Germinal center (tissue), 1 donor: ENCODE data around the gene TTC7B.
A peak's percentile ranks its signal among the peaks of the same experiment; 100 is the strongest.

Experiments
- DNase-seq: peaks from one replicate; pipeline ENCODE4 v3.0.0; 2012; ENCODE audit warnings: mixed read lengths, low spot score

The TTC7B gene

GRCh38 chr14:90703841-90704737 lies 112.1 kb downstream of the TTC7B start:
- DNase-seq: no peak

DNA sequence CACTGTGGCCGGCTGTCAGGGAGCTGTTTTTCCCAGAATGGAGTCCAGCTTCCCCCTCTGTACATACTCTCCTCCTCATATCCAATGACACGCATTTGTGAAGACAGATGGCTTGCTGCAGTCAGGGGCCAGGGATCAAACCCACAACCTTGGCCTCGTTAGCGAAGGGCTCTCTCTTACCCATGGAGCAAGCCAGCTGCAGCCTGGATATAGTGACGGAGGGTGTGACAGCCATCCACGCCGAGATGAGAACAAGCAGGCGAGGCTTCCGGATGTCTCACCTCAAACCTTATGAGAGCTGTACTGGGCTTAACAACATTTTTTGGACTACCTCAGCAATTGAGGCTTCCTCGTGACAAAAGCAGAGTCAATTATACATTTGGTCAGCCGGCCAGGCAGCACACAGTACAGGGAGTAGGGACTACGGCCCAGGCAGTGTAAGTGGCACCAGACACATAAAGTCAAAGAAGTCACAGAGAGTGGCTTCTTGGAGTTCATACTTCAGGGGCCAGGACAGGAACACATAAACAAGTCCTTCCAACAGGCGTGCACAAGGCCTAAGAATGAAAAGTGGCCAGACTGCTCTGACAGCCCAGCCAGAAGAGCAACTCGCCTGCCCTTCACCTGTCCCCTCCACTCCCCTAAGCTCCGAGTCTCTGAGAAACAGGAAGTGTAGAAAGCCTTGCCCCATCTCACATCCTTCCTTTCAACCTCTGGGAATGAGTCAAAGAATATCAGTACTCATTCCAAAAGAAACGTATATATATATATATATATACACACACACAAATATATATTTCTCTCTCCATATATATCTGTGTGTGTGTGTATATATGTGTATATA lies 115.1 kb downstream of the TTC7B start:
- no peak for DNase-seq

GRCh38 chr14:90699016-90699415 lies 117.2 kb downstream of the TTC7B start:
- DNase-seq: no peak

DNA sequence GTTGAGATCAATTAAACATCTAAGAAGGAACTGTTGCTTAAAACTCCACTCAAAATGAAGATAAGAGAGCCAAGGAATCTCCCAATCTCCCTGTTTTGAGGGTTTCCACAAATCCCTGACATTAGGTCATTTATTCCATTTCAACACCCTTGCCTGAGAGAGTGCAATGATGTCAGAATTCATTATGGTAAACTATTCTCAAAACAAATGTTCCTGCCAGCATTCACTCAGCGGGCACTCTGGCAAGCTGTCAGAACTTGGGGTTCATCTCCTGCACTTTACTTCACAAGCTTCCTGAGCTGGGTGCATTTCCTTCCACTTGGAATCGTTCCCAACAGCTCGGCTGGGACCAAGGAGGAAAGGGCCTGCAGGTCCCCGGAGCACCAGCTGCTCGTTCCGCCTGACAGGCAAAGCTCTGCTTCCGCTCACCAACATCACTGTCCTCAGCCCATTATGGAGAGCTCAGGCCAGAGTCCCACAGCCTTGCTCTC lies 117.8 kb downstream of the TTC7B start:
- no peak for DNase-seq

GRCh38 chr14:90697577-90698206 lies 118.5 kb downstream of the TTC7B start:
- peak; percentile 74 for DNase-seq

- no peak for DNase-seq
Observed at GRCh38 chr14:90697132-90697531, 119.1 kb downstream of the TTC7B start.

DNA sequence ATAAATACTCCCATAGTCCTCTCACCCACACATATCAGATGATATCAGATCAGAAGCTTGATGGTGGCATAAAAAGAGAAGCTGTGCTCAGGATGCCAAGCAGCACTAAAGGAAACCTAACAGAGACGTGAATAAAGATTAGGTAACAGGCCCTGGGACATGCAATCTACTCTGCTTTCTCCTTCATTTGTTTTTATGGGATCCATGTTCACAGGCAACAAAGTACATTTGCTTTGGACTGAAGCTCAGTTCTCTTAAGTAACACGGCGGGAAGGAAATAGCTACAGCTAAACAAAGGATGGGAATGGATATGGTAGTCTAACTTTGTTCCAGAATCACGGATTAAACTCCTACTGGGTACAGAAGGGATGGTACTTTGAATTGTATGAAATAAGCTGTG lies 119.5 kb downstream of the TTC7B start:
- DNase-seq: no peak

DNA sequence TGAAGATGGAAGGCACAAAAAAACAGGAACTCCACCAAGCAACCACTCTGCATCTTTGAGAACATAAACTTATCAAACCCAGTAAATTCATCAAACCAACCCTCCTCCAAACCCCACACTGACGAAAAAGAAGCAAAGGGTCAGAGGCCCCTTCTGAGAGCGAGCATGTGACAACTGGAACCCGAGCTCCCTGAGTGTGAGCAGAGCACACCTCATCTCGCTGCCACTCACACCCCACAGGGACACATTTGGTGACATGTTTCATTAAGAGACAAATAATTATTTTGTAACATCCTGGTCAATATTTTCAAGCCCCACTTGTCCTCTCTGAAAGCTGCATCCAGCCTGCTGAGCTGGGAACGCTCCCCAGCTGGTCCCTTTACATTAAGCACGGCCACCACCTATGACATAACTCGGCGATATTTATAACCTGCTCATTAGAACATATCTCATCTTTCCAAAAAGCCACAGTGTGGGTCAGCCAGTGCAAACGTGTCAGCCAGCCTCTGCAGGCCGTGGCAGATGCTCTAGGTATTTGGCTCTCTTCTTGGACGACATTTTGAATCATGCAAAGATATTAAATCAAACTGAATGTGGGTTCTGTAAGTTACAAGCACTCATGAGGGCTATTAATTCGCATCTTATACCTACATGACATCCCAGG lies 120.1 kb downstream of the TTC7B start:
- no peak for DNase-seq

DNA sequence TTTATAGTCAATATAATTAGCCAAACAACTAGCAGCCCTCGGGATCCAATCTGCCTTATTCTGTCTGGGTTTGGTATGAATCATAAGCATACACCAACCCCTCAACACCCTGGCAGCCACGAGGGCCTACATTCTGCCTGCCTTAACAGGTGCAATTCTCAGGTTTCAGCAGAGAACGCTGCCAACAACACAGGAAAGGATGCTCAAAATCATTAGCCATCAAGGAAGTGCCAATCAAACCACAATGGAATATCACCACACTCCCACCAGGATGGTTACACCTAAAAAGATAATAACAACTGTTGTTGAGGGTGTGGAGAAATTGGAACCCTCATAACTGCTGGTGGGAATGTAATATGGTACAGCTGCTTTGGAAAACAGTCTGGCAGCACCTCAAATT lies 122.8 kb downstream of the TTC7B start:
- no peak for DNase-seq

- no peak for DNase-seq
Observed at GRCh38 chr14:90692826-90693225, 123.4 kb downstream of the TTC7B start.

DNA sequence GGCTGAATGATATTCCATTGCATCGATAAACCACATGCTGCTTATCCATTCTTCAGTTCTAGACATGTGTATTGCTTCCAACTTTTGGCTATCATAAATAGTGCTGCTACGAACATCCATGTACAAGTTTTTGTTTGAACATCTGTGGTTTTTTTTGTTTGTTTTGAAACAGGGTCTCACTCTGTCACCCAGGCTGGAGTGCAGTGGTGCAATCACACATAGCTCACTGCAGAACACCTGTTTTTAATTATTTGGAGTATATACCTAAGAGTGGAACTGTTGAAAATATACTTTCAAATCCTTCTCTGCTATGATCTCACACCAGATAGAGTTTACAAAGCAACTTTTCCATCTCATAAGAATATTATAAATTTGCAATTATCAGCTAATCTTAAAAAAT lies 124.2 kb downstream of the TTC7B start:
- DNase-seq: no peak

DNA sequence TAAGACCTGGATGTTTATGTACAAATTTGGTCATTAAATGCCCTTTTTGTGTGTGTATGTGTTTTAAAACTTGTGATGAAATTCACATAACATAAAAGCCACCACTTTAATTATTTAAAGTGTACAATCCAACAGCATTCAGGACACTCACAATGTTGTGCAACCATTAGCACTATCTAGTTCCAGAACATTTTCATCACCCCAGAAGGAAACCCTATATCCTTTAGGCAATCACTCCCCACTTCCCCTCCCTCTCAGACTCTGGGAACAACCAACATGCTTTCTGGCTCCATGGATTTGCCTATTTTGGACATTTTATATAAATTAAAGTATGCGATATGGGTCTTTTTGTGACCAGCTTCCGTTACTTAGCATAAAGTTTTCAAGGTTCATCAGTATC lies 124.6 kb downstream of the TTC7B start:
- DNase-seq: no peak

DNA sequence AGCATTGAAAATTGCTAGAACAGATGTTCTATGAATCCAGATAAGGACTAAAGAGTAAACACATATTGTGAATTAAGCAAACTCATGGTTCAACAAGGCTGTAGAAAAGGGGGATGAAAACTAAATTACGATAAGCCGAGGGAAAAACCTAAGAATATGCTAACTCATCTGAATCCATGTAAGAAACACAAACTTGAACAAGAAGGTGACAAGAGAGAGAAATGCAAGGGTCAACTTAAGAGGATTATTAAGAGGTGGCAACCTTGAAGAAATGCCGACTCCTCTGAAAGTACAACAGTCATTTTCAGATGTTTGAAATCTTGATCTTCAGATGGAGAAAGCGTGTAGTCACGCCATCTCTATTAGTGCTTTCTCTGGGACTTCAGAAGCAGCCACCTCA lies 128.6 kb downstream of the TTC7B start:
- DNase-seq: no peak

- DNase-seq: no peak
Observed at GRCh38 chr14:90682615-90683014, 133.6 kb downstream of the TTC7B start.

GRCh38 chr14:90681929-90682328 lies 134.3 kb downstream of the TTC7B start:
- DNase-seq: no peak

DNA sequence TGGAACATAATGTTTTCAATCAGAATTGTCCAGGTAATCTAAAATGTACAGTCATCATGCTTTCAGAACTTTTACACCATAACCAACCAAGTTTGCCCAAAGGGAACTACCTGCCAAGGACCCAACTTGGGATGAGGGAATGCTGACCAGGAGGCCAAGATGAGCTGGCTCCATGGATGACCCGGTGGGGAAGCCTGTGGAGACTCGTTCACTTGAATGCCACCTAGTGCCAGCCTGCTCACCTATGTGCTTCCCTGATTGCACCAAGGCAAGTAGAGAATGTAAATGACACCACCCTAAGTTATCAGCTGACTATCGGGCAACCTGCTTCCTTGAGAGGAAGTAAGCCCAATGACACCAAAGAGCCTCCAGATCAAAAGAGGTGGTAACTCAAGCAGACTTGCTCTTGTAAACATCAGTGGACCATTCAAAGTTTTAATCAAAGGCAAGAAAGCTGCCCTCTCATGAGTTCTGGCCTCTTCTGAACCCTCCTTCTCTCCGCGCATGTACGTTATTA lies 137.3 kb downstream of the TTC7B start:
- DNase-seq: no peak

DNA sequence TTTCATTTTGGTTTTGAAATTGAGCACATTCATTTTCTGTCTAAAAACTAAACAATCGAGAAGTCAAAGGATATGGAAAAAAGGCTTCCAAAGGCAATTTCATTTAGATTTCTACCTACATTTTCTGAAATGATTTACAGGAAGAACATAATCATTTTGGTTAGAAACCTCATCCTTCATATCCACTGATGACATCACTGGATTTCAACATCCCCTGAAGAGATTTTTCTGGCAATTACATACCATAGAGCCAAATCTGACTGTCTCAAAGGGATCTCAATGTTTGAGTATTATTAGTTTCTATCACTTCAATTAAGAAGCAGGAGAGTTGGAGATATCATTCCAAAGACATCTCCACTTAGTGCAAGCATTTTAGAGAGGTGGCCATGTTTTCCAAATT lies 137.8 kb downstream of the TTC7B start:
- no peak for DNase-seq

DNA sequence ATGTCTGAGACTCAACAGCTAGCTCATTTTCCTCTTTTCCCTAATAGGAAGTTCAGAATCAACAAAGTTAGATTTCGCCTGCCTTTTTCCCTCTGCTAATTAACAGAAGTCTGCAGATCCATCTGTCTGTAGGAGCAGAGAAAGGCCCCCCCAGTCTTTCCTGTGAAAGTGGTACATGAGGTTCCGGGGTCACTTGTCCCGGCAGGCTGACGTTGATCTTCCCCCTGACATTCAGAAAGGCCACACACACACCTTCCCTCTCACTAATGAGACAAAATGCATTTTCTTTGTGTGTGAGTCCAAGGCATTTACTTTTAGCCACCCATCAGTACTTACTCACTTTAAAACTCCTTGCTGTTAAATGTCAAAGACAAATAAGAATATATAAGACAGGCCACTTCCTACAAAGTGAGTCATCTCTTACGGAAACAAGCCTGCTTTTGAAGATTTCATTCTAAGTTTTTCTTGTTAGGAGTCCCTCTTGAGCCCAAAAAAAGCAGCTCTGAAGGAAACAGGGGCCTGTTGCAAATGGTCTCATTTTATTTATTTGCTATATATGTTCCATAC lies 138.7 kb downstream of the TTC7B start:
- DNase-seq: no peak

DNA sequence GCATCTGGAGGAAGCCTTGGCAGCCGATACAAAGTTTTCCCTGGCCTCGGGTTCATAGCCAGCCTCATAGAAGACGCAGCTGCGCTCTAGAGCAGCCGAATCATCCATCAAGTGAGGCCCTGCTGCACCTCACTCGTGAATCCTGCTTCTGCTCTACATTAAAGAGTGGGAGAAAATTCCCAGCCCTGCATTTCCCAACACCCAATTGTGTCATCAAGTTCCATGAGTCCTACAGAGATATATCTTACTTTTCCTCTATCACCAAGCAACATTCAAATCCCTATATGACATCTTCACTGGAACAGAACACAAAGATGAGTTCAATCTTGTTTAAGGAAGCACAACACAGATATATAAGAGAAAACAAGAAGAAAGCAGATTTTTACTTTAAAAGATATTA lies 139.3 kb downstream of the TTC7B start:
- no peak for DNase-seq

DNA sequence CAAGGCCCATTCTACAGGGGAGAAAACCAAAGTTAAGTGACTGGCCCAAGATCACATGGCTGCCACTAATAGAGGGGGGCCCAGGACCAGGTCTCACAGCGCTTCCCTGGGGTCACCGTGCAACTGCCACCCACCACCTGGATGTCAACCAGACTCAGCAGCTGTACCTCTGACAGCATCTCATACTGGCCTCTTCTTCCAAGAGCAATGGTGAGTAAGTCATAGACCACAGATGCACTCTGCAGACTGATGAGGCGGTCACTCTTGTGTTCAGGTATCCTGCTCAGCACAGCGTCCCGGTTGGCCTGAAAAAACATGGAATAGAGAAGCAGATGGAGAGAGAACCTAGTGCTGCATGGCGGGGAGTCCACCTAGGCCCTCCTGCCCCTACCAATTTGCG lies 139.9 kb downstream of the TTC7B start:
- DNase-seq: no peak

- DNase-seq: no peak
Observed at GRCh38 chr14:90675399-90675798, 140.8 kb downstream of the TTC7B start.
